Effector memory CD8-positive, alpha-beta T cell (primary cell): ENCODE data around the gene CACNA2D1.
"Not testable (repeated sequence)": the region's sequence is repeated elsewhere in the genome, so short reads cannot be mapped to it uniquely, and the experiment has no call there.

Experiments
- ATAC-seq: fragments of 150-1000 bp; cut with Tn5 transposase; replicated peaks from 2 replicates; pipeline ENCODE4 v1.10.0; 2021; ENCODE audit warnings: mild to moderate bottlenecking, moderate library complexity
- DNase-seq, 3 experiments: peaks; one replicate each; pipeline ENCODE4 v3.0.0; 2021
- H3K27ac Mint-ChIP-seq, 2 donors: one replicate each; pipeline ENCODE4 v1.8.0; 2022; ENCODE audit warnings: mild to moderate bottlenecking in 2 of 2, mixed read lengths in 2 of 2, moderate library complexity in 2 of 2
- H3K27me3 Mint-ChIP-seq, 2 donors: one replicate each; pipeline ENCODE4 v1.8.0; 2022; ENCODE audit warnings: mixed read lengths in 2 of 2
- H3K36me3 Mint-ChIP-seq: one replicate; pipeline ENCODE4 v1.8.0; 2022; ENCODE audit warnings: mild to moderate bottlenecking, moderate library complexity, mixed read lengths; ENCODE audit not compliant: insufficient read depth
- H3K4me1 Mint-ChIP-seq, 2 donors: one replicate each; pipeline ENCODE4 v1.8.0; 2022; ENCODE audit warnings: low read depth in 2 of 2, mixed read lengths in 2 of 2
- H3K4me3 Mint-ChIP-seq, 2 donors: one replicate each; pipeline ENCODE4 v1.8.0; 2022; ENCODE audit warnings: mild to moderate bottlenecking in 2 of 2, mixed read lengths in 2 of 2, moderate library complexity in 2 of 2
- H3K9me3 Mint-ChIP-seq, 2 donors: one replicate each; pipeline ENCODE4 v1.8.0; 2022; ENCODE audit warnings: mixed read lengths in 2 of 2

CACNA2D1 gene

DNA sequence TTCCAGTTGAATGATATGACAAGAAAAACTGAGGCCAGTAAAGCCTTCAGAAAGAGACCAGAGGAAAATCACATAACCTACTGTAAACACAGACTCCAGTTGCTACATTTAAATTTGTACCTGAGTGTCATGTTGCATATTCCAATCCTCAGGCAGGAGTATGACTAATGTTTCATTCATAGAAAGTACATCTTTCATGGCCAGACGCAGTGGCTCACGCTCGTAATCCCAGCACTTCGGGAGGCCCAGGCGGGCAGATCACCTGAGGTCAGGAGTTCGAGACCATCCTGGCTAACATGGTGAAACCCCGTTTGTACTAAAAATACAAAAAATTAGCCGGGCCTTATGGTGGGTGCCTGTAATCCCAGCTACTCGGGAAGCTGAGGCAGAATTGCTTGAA is 429.0 kb downstream of the CACNA2D1 start:
- not testable (repeated sequence) for H3K27me3 Mint-ChIP-seq, H3K4me1 Mint-ChIP-seq, H3K9me3 Mint-ChIP-seq, ATAC-seq, H3K27ac Mint-ChIP-seq, H3K4me3 Mint-ChIP-seq, H3K36me3 Mint-ChIP-seq, DNase-seq

DNA sequence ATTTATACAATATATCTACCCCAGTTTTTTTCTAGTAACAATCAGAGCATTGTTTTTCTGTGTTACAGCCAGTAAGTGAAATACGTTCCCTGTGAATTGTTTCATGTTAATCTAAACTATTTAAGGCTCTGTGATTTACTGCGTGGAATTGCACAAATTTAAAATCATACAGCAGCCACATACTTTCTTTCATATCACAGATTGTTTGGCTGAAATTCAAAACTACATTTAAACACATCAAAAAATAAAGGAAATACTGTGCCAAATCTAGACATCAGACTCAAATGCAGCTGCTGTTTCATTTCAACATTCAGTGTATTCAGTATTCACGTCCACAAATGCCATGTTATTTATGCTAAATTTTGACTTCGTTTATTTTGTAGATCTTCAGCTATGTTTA is 431.1 kb downstream of the CACNA2D1 start:
- ATAC-seq (no peak), DNase-seq (no peak)
- Mint-ChIP-seq H3K36me3 (no peaks in the 10 kb centered on the region), H3K9me3 (peaks cover 0 to 2% of the 10 kb centered on the region in 2 donors), H3K4me1 (no peaks in the 10 kb centered on the region), H3K27me3 (no peaks in the 10 kb centered on the region), H3K4me3 (no peak overlapping the region), H3K27ac (no peak overlapping the region)

DNA sequence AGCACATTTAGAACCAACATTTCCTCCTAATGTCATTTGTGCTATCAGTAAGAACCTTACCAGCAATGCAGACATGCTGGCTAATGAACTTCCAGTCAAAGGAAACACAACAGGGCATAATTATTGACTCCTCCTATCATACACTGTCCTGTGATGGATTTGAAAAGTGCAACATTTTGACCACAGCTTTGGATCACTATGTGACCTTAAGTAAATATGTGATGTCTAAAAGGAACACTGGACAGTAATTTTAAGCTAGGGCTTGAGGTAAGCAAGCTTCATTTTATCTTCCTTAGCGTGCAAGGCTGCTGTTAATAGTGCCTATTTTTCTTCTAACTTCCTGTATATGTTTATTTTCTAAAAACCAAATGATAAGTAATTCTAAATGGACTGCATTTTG is 433.2 kb downstream of the CACNA2D1 start:
- no peaks in the 10 kb centered on the region for H3K27me3 Mint-ChIP-seq

DNA sequence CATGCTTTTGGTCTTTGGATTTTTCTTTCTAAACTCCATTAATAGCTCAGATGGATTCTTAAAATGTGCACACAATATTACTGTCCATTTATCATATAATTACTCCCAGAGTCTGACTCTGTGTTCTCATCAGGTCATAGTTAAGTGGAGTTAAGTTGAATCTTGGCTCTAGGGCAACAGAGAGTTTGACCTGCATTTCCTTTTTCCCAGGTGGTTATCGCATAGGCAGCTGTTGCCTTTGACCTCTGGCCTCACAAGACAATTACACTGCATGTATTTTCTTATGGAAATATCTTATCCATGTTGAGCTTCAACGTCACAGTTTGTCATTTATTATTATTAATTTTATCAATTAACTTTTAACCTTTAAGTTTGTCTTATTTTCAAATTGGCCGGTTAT is 436.3 kb downstream of the CACNA2D1 start:
- ATAC-seq = no peak
- Mint-ChIP-seq H3K27me3 (no peaks in the 10 kb centered on the region), H3K9me3 (peaks cover 0 to 2% of the 10 kb centered on the region in 2 donors), H3K4me3 (no peak overlapping the region), H3K4me1 (no peaks in the 10 kb centered on the region), H3K36me3 (no peaks in the 10 kb centered on the region), H3K27ac (no peak overlapping the region)
- DNase-seq = no peak

More for the DNA sequence above, 433.2 kb downstream of the CACNA2D1 start:
- no peaks in the 10 kb centered on the region for H3K36me3 Mint-ChIP-seq
- no peaks in the 10 kb centered on the region for H3K4me1 Mint-ChIP-seq
- ATAC-seq (no peak), DNase-seq (no peak)
- H3K27ac Mint-ChIP-seq = no peak overlapping the region
- peaks cover 0 to 2% of the 10 kb centered on the region in 2 donors for H3K9me3 Mint-ChIP-seq
- no peak overlapping the region for H3K4me3 Mint-ChIP-seq

DNA sequence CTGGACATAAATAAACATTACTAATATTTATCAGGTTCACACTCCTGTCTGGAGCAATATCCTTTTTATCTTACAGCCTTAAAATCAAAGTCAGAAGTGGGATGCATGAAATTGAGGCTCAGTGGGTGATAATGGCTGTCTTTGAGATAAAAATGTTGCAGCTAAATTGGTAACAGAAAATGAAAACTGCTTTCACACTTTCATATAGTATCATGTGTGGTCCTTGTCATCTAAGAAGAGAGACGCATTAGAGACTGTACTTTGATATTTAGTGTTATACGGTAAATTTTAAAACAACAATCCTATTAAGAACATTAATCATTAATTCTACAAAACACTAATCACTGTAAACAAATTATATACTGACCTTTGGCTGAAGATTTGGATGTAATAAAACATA is 438.5 kb downstream of the CACNA2D1 start:
- DNase-seq (no peak), ATAC-seq (no peak)
- no peaks in the 10 kb centered on the region for H3K4me1 Mint-ChIP-seq
- no peak overlapping the region for H3K27ac Mint-ChIP-seq
- no peak overlapping the region for H3K4me3 Mint-ChIP-seq
- H3K27me3 Mint-ChIP-seq = no peaks in the 10 kb centered on the region
- H3K9me3 Mint-ChIP-seq = peaks cover 0 to 2% of the 10 kb centered on the region in 2 donors
- H3K36me3 Mint-ChIP-seq = no peaks in the 10 kb centered on the region

DNA sequence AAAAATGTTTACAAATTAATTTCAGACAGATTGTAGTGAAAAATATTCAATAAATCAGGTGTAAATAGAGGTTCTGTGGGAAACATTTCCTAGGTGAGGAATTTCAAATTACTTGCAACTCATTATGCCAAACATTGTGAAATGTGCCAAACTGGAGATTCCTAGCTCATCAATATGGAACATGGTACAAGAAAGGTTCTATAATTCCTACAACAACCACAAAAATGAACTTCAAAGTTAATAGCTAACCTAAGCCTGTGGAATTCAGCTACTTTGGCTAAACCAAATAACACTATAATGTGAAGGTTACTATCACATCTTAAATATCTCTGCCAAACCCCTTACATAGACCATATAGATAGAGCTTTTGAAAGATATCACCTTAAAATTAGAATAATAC is 450.4 kb downstream of the CACNA2D1 start:
- Mint-ChIP-seq H3K4me3 (no peak overlapping the region), H3K4me1 (no peaks in the 10 kb centered on the region), H3K27me3 (no peaks in the 10 kb centered on the region), H3K27ac (no peak overlapping the region), H3K9me3 (peaks cover 0 to 1% of the 10 kb centered on the region in 2 donors), H3K36me3 (no peaks in the 10 kb centered on the region)
- ATAC-seq = no peak
- no peak for DNase-seq

DNA sequence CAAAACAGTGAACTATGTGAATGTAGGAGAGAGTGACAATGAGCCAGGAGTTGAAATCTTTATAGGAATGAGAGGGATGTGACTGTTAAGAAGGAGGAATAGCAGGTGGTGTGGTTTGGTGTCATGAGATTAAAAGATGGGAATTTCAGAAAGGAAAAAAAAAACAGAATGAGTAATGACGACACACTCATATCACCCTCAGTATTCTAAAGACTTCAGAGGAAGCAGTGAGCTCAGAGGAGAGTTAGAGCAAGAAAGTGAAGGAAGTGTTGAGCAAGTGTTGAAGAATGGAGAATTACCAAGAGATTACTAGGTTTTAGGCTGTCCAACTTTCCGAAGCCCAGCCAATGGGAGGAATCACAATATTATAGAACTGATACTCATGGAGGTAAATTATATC is 453.2 kb downstream of the CACNA2D1 start:
- Mint-ChIP-seq H3K4me1 (no peaks in the 10 kb centered on the region), H3K9me3 (peaks cover 0 to 1% of the 10 kb centered on the region in 2 donors), H3K27me3 (no peaks in the 10 kb centered on the region), H3K4me3 (no peak overlapping the region), H3K27ac (no peak overlapping the region), H3K36me3 (no peaks in the 10 kb centered on the region)
- no peak for DNase-seq
- no peak for ATAC-seq

DNA sequence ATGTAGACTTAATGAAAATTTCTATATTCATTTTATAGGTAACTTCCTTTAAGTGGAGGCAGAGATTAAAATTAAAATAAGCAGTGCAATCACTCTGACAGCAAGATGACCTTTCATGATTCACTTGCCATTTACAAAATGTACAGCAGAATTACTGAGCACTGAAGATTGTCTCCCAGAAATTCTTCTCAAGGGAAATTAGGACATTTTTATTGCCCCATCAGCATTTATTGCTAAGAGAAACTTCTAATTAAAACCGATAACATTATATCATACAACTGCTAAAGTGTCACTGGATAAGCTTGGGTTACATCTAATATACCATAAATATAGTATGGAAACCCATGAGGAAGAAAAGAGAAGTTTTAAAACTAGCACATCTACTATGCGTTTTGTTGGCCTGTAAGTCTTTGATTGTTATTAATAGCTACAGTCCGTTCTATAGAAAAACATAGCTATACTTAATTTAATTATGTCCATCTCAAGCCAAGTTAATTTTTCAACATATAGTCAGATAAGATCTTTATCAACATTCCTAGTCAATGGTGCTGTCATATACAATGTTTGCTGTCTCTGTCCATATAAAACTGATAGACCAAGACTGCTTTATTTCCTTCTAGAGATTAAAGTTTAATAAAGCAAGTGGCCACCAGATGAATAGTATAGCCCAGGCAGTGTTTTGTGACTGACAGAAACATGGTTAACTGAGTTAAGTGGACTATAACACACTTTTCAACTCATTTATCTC is 456.7 kb downstream of the CACNA2D1 start:
- Mint-ChIP-seq H3K4me1 (no peaks in the 10 kb centered on the region), H3K4me3 (no peak overlapping the region), H3K27me3 (no peaks in the 10 kb centered on the region), H3K36me3 (no peaks in the 10 kb centered on the region), H3K27ac (no peak overlapping the region), H3K9me3 (no peaks in the 10 kb centered on the region)
- DNase-seq (no peak), ATAC-seq (no peak)

DNA sequence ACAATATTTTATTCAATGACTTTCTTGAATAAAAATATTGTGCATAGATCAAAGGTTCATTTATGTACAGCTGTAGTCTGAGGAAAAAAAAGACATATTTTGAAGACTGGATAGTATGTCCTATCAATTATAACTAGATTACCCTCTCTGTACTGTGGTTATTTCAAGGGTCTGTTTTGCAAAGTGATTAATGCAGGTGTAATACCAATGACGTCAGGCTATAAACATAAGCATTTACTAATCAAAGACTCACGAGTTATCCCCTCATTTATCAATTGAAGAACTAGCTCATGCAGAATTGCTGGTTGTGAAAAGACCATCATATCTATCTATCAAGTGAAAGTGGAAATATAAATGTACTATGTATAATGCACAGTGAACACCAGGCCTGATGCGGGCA is 460.2 kb downstream of the CACNA2D1 start:
- ATAC-seq = no peak
- no peaks in the 10 kb centered on the region for H3K4me1 Mint-ChIP-seq
- H3K36me3 Mint-ChIP-seq = no peaks in the 10 kb centered on the region
- no peaks in the 10 kb centered on the region for H3K27me3 Mint-ChIP-seq
- no peak overlapping the region for H3K27ac Mint-ChIP-seq
- no peak for DNase-seq
- H3K9me3 Mint-ChIP-seq = peaks cover 9 to 14% of the 10 kb centered on the region in 2 donors
- H3K4me3 Mint-ChIP-seq = no peak overlapping the region

DNA sequence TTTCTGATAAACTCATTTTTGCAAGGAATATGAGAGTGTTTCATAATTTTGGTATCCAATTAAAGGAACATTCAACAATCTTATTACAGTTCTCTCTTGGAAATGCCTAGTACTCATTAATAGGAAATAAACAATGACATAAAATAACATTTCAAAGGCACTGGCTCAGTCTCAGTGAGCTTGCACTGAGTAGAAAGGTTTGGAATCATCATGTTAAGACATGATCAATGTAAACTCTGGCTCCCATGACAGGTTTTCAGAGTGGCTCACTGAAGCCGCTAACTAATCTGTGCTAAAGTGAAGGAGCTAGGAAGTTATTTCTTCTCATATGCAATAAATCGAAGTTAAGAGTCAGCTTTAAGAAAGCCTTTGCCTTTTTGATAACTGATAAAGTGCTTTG is 470.5 kb downstream of the CACNA2D1 start:
- Mint-ChIP-seq H3K27ac (no peak overlapping the region), H3K27me3 (no peaks in the 10 kb centered on the region), H3K36me3 (no peaks in the 10 kb centered on the region), H3K4me3 (no peak overlapping the region), H3K4me1 (no peaks in the 10 kb centered on the region), H3K9me3 (peaks cover 0 to 3% of the 10 kb centered on the region in 2 donors)
- ATAC-seq = no peak
- DNase-seq = no peak

DNA sequence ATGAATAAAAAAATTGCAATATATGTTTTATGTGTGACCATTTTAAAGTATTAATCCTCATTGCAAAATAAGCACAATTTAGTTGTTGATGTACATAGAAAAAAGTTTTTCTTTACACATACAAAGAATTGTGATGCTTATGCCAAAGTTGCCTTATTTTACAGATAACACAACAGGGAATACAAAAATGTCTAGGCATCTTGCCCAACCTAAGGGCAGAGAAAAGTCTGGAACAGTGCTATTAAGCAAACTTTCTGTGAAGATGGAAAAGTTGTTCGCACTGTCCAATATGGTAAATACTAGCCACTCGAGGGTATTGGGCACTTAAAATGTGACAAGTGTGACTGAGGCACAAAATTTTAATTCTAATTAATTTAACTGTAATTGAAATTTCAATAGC is 483.6 kb downstream of the CACNA2D1 start:
- Mint-ChIP-seq H3K4me3 (no peak overlapping the region), H3K4me1 (no peaks in the 10 kb centered on the region), H3K27ac (no peak overlapping the region), H3K9me3 (peaks cover 0 to 6% of the 10 kb centered on the region in 2 donors), H3K27me3 (no peaks in the 10 kb centered on the region), H3K36me3 (no peaks in the 10 kb centered on the region)
- ATAC-seq (no peak), DNase-seq (no peak)

DNA sequence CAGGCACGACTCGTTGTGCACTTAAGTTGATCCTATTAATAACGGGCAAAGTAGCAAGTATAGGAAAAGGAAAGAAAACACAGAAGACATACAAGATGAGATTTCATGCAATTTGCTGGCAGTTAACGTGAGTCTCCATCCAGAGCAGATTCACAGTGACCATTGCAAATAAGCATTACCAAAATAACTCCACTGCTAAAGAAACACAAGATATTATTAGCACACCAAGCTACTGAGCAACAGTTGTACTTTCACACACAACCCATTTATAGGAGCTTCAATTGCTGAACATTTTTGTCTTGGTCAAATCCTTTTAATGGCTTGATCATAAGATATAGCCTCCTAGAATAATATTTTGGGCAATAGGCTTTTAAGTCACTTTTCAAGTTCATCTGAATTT is 486.1 kb downstream of the CACNA2D1 start:
- Mint-ChIP-seq H3K4me1 (no peaks in the 10 kb centered on the region), H3K27me3 (no peaks in the 10 kb centered on the region), H3K4me3 (no peak overlapping the region), H3K9me3 (peaks cover 7 to 9% of the 10 kb centered on the region in 2 donors), H3K36me3 (no peaks in the 10 kb centered on the region), H3K27ac (no peak overlapping the region)
- DNase-seq (no peak), ATAC-seq (no peak)

DNA sequence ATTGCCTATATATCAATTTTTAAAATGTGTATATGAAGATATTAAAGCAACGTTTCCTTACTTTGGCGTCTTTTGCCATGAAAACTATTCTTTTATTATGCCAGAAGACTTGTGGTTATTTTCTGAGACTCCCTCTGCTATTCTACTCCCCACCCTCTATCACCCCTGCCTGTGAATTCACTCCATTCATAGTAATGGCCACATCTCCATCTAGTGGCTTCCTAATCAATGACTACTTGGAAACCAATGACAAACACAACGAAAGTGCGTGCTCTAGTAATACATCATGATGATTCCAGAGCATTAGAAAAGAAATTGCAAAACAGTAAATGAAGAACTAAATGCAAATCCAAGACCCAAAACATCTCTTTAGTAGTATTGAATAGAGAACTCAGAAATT is 487.1 kb downstream of the CACNA2D1 start:
- Mint-ChIP-seq H3K27me3 (no peaks in the 10 kb centered on the region), H3K9me3 (peaks cover 8 to 10% of the 10 kb centered on the region in 2 donors), H3K4me3 (no peak overlapping the region), H3K27ac (no peak overlapping the region), H3K4me1 (no peaks in the 10 kb centered on the region), H3K36me3 (no peaks in the 10 kb centered on the region)
- ATAC-seq (no peak), DNase-seq (no peak)

DNA sequence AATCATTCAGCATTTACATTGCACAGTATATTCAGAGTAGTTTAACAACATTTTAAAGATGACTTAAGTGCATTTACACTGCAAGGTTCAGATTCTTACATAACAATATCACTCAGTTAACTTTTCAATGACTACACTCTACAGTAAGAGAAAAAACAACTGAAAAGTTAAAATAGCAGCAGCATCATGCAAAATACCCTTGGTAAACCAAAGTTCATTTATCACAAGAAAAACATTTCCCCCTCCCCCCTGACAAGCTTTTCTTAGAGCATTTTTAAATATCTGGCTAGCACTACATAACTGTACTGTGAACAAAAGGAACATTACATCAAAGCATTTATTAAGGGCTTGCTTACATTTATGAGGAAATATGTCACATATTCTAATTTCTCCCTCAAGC is 494.3 kb downstream of the CACNA2D1 start:
- no peak overlapping the region for H3K27ac Mint-ChIP-seq
- no peaks in the 10 kb centered on the region for H3K4me1 Mint-ChIP-seq
- no peaks in the 10 kb centered on the region for H3K36me3 Mint-ChIP-seq
- no peaks in the 10 kb centered on the region for H3K27me3 Mint-ChIP-seq
- no peak overlapping the region for H3K4me3 Mint-ChIP-seq
- ATAC-seq = no peak
- DNase-seq = no peak
- H3K9me3 Mint-ChIP-seq = peaks cover 6 to 17% of the 10 kb centered on the region in 2 donors
